Uterus (tissue), 4 donors: ENCODE results near the gene DRC7. TPM values are rescaled to one million over a fixed set of nuclear protein-coding genes. Genes with fewer than 3 reads are reported as not detected.
A peak's percentile ranks its signal among the peaks of the same experiment; 100 is the strongest.

Source experiments
- DNase-seq, 2 donors: peaks; one replicate each; pipeline ENCODE4 v3.0.0-alpha.2; 2019 to 2020
- H3K27ac ChIP-seq, 2 donors: fragments of 200-600 bp; sonication (generic); 1 replicate in 1 of 2; 2 replicates in 1 of 2; pipeline ENCODE4 v1.5.1; 2016 to 2018
- H3K27me3 ChIP-seq, 2 donors: fragments of 200-600 bp; sonication (generic); one replicate each; pipeline ENCODE4 v1.5.1; 2018 to 2019; ENCODE audit warnings: control low read depth in 1 of 2
- H3K36me3 ChIP-seq, 2 donors: fragments of 200-600 bp; sonication (generic); one replicate each; pipeline ENCODE4 v1.5.1; 2019; ENCODE audit warnings: control low read depth in 1 of 2
- H3K4me1 ChIP-seq, 2 donors: fragments of 200-600 bp; sonication (generic); one replicate each; pipeline ENCODE4 v1.5.1; 2018 to 2019; ENCODE audit warnings: control low read depth in 1 of 2
- H3K4me3 ChIP-seq, 2 donors: fragments of 200-600 bp; sonication (generic); 1 replicate in 1 of 2; 2 replicates in 1 of 2; pipeline ENCODE4 v1.5.1; 2018 to 2019; ENCODE audit warnings: mild to moderate bottlenecking in 1 of 2
- H3K9me3 ChIP-seq, 2 donors: fragments of 200-600 bp; sonication (generic); one replicate each; pipeline ENCODE4 v1.5.1; 2019; ENCODE audit warnings: control low read depth in 1 of 2
- CTCF ChIP-seq, 4 experiments: fragments of 200-600 bp in 2 of 4; fragments of 450-650 bp in 2 of 4; sonication (generic) in 2 of 4; IDR thresholded peaks; one replicate each; pipeline ENCODE4 v1.5.1; 2016 to 2019; ENCODE audit warnings: antibody characterized with exemption in 4 of 4, mild to moderate bottlenecking in 2 of 4, moderate library complexity in 1 of 4
- POLR2A ChIP-seq, 2 donors: fragments of 450-650 bp; IDR thresholded peaks; one replicate each; pipeline ENCODE4 v1.6.1; 2016; ENCODE audit warnings: antibody characterized with exemption in 2 of 2, mild to moderate bottlenecking in 1 of 2, moderate library complexity in 1 of 2
- intact Hi-C: fragments of 100-400 bp; cut with DNase I; formaldehyde crosslinking; loops from one replicate; pipeline ENCODE4 v1.15.1; 2023; ENCODE audit warnings: low total_unique reads
- total RNA-seq, 4 donors: library from RNA; depleted of rRNA in 3 of 4; stranded (reverse); fragments of >200 nt in 3 of 4; gene quantifications; one replicate each; pipeline versions ENCODE4 v1.1.0 to v1.2.4, GENCODE V29; 2014 to 2023
- donor health status: DM: yes; HTN: yes; CAD: no.

The DRC7 gene
- total RNA-seq, 4 donors from 2014 or later, result 0.18 to 5.4 TPM; not detected in 2

DNA sequence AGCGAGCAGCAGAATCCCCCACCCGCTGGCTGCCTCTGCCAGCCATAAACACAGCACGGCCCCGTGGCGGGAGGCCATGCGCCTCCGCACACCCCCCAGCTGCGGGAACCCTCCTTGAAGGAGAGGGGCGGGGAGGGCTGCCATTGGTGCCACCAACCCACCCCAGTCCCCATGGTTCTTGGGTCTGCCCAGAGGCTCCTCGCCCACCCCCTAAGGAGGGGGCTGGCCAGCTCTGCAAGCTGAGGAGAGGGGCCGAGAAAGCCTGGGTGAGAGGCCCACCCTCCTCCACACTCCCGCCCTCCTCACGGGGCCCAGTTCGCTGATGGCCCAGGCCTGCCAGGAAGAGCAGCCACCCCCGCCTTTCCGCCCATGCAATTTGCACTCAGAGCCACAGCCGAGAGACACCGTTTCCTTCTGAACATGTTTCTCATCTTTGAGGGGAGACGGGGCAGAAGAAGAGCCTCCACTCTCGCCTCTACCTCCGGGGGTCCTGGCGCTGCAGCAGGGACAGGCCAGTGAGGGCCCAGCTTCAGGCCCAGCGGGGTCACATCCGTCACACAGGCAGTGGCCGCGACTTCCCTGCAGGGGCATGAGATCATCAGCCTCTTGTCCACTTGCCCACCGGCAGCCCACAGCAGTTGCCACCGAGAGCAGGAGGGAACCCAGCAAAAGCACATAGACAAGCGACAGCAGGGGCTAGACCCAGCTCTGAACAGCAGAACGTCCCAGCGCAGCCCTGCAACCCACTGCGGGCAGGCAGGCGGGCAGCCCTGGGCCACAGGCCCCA, 63.9 kb downstream of the DRC7 start:
- TF ChIP-seq POLR2A (IDR thresholded peaks at IDR 0.05) (no peak), CTCF (IDR thresholded peaks at IDR 0.05) (no peak)
- no peaks in the 10 kb centered on the region for H3K4me1 ChIP-seq
- peak overlapping the region in 1 of 2 donors; percentile 33 for H3K27ac ChIP-seq
- intact Hi-C loops, result loop anchor here (5.0 to 10.0 kb wide), 2 partner anchors 106 to 244 kb away; partner anchors contain the start of genes USB1 and ZNF319
- no peak overlapping the region for H3K4me3 ChIP-seq
- H3K36me3 ChIP-seq, result no peaks in the 10 kb centered on the region
- H3K9me3 ChIP-seq, result no peaks in the 10 kb centered on the region
- DNase-seq, result no peak
- no peaks in the 10 kb centered on the region for H3K27me3 ChIP-seq

- intact Hi-C loops, result loop anchor here (5.0 to 10.0 kb wide), 2 partner anchors 106 to 243 kb away; partner anchors contain the start of genes USB1 and ZNF319
- Histone ChIP-seq H3K4me1 (no peaks in the 10 kb centered on the region), H3K36me3 (no peaks in the 10 kb centered on the region), H3K4me3 (no peak overlapping the region), H3K27ac (no peak overlapping the region), H3K27me3 (no peaks in the 10 kb centered on the region), H3K9me3 (no peaks in the 10 kb centered on the region)
- TF ChIP-seq CTCF (IDR thresholded peaks at IDR 0.05) (no peak), POLR2A (IDR thresholded peaks at IDR 0.05) (no peak)
- DNase-seq, result no peak
Measured at GRCh38 chr16:57759131-57759530, 64.5 kb downstream of the DRC7 start.

DNA sequence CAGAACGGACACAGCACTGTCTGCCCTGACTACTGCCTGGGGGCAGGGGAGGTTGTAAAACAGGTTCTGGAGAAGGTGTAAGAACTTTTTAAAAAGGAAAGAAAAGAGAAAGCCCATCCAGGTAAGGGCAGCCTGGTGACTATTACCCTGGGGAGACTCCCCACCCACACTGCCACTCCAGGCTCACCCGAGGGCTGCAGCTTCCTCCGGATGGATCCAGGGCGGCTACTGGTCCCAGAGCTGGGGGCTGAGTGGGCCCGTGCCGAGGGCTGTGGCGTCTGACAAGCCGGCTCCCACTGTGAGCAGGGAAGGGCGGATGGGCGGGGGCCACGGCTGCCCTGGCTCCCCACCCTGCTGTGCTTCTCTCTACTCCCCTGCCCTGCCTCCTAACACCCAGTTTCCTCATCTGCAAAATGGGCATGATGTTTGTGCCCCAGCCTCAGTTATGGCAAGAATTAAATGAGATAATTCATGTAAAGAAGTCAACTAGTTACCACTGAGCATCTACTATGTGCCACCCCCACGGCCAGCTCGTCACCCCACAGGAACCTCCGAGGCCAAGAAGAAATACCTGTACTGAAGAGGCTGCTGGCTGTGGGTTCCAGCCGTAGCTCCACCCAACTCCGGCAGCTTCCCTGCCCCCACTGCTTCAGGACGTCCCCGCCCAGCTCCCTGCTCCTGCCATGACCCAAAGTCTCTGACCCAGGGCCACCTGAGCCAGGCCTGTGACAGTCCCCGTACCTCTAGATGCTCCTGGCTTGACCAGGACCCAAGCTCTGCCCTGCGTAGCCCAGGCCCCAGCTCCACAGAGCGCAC, 65.1 kb downstream of the DRC7 start:
- Histone ChIP-seq H3K9me3 (no peaks in the 10 kb centered on the region), H3K36me3 (no peaks in the 10 kb centered on the region), H3K4me1 (no peaks in the 10 kb centered on the region), H3K4me3 (no peak overlapping the region), H3K27ac (no peak overlapping the region), H3K27me3 (no peaks in the 10 kb centered on the region)
- intact Hi-C loops, result loop anchor here (5.0 to 10.0 kb wide), 2 partner anchors 105 to 243 kb away; partner anchors contain the start of genes USB1 and ZNF319
- no peak for DNase-seq
- TF ChIP-seq POLR2A (IDR thresholded peaks at IDR 0.05) (no peak), CTCF (IDR thresholded peaks at IDR 0.05) (no peak)

DNA sequence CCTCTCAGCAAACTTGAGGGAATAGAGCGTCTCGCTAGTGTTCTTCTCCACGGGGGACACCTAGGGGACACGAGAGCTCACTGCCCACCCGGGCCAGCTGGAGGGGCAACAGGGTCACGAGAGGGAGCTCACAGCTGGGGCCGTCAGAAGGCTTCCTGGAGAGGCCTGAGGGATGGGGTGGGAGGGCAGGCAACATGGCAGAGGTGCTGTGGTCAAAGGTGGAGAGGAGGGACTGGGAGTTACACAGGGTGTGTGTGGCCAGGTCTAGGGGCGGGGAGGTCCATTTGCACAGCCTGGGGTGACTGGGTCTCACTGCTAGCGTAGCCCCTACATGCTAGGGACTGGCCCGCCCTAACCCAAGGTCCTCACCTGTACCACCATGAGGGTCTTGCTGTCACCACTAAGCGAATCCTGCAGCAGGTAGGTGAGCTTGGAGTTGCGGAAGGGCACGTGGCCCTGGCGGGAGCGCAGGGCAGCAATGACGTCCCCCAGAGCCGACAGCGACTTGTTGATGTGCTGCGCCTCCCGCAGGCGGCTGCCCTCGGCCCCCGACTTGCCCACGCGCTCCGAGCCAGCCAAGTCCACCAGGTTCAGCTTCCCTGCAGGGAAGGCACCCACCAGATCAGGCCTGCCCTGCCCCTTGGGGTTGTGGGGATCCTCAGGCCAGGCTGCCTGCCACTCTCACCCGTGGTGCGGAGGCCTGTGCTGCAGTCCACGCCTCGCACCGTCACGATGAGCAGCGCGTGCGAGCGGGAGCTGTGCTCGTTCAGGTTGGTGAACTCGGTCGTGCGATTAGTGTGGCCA, 66.0 kb downstream of the DRC7 start:
- intact Hi-C loops, result no loop called here
- H3K27ac ChIP-seq, result no peak overlapping the region
- DNase-seq, result no peak
- H3K4me1 ChIP-seq, result no peaks in the 10 kb centered on the region
- no peak overlapping the region for H3K4me3 ChIP-seq
- TF ChIP-seq POLR2A (IDR thresholded peaks at IDR 0.05) (no peak), CTCF (IDR thresholded peaks at IDR 0.05) (no peak)
- H3K36me3 ChIP-seq, result no peaks in the 10 kb centered on the region
- H3K27me3 ChIP-seq, result no peaks in the 10 kb centered on the region
- no peaks in the 10 kb centered on the region for H3K9me3 ChIP-seq
